Dermis blood vessel endothelial cell (primary cell): ENCODE measurements around the gene IGSF21. TPM values are rescaled to one million over a fixed set of nuclear protein-coding genes. Genes with fewer than 3 reads are reported as not detected.

Source experiments
- DNase-seq: peaks from one replicate; pipeline ENCODE4 v3.0.0; 2010
- total RNA-seq: library from RNA; depleted of rRNA; stranded (reverse); fragments of >200 nt; gene quantifications from 2 replicates; pipeline ENCODE4 v1.2.3, GENCODE V29; 2014

IGSF21 gene
- total RNA-seq, 1 donor from 2014 or later = not detected

DNA sequence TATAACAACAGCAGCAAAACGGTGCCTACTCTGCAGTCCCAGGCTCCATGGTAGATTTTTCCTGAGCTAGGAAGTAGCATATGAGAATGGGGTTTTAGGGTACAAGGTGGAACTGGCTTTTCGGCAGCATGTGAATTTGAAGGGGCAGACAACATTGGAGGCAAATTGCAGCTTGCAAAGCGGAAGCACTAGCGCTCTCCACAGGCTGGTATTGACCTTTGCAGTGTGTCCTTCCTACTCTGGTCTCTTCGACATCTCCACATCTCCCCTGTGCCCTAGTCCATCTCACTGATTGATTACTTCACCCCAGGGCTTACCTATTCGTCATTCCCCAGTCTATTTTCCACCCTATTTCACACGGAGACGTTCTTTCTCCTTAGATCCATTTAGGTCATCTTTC, 13.0 kb downstream of the IGSF21 start:
- DNase-seq = no peak

DNA sequence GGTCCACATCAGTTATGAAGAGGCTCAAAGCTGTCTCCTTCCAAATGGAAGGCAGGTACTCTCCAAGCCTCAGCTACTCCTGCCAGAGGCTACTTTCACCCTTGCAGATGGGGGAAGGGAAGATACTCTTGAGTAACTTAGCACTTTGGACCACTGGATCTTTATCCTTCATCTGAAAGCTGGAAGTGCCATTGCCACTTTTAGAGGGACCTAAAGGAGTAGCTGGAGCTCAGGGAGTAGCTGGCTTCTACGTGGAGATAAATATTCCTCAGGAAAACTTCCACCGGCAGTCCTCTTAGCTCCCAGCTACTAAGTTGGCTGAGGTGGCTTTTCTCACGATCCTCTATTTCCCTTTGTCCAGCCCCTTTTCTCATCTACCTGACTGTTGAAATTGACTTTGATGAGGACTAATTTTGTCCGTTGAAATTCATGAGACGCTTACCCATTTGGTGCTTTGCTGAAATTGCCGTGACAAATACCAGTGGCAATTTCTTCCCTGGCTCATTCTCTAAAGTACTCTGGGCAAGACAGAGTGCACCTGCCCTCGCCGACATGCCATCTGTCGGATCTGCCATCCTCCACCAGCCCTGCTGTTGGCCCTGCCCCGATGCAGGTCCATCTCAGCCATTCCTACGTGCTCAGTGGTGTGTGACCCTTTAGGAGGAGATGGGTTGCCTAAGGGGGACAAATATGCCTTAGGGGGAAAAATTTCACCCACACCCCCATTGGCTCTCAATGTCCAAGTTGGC, 13.6 kb downstream of the IGSF21 start:
- no peak for DNase-seq

DNA sequence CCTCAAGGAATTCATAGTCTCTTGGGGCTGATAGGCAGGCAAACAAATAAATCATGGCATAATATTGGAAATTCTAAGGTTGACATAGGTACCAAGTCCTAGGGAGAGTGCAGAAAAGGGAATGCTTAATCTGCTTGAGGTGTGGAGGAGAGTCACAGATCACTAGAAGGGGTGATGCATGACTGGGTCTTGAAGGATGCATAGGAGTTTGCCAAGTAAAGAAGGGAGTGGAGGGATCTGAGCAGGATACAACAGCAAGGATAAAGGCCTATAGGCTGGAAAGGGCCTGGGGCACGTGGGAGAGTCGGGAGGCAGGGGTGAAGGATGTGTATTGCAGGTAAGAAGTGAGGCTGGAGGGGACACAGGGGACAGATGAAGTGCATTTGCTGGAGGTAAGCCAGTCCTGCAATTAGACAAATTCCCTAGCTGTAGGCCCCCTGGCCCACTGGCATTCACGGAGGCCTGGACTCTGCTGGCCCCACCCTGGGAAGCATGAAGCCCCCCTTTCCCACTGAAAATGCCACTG, 15.9 kb downstream of the IGSF21 start:
- DNase-seq = no peak

DNA sequence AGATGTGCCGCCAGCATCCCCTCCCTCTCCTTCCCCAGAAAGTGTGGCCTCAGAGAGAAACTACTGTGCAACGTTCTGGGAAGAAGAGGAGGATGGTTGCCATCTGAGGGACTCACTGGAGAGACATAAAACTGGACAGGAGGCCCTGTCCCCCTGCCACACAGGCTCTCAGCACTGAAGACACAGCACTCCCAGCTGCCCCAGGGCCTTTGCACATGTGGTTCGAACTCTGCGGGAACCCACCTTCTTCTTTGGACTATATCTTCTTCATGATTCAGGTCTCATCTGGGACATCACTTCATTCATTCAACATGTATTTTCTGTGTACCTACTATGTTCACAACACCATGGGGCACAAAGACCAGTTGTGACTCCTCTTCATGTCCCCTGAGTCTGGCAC, 17.4 kb downstream of the IGSF21 start:
- DNase-seq = no peak

DNA sequence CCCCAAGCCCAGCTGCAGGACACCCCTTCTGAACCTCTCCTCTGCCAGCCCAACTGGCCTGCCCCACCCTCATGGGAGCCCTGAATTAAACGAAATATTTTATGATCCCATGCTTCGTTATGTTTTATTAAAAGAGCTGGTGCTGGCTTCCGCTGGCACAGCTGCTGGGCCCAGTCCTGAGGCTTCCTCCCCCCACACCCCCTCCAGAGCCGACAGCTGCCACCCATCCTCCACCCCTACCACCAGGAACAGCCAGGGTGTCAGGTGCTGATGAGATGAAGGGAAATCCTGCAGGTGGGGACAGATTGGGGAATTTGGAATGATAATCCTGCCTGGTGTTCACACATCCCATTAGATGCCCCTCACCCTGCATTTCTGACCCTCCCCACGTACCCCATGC, 19.0 kb downstream of the IGSF21 start:
- no peak for DNase-seq

DNA sequence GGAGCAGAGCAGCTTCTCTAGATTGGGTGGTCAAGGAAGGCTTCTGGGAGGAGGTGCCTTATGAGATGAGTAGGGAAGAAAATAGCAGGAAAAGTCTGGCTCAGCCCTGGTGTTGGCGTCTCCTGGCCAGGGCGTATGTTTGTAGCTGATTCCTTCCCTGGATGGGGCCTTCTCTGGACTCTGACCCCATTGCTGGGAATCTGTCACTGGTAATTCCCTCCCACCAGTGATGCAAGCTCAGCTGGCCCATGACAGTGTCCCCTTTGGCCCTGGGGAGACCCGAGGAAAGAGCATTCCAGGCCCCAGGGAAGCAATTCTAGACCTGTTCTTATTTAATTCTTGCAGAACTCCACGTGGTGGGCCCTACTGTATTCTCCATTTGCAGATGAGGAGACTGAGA, 20.7 kb downstream of the IGSF21 start:
- no peak for DNase-seq

DNA sequence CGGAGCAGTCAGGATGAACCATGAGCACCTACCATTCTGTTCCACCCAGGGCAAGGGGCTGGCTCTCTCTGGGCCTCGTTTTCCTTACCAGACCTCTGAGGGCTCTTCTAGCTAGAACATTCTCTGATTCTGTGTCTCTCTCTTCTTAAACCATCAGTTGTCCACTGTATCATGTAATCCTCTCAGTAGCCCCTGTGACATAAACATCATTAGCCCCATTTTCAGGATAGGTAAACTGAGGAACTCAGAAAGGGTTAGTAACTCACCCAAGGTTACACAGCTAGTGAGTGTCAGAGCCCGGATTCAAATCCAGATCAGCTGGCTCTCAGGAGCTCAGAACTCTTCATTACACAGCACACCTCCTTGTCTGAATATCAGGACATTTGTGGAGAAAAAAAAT, 22.8 kb downstream of the IGSF21 start:
- no peak for DNase-seq

DNA sequence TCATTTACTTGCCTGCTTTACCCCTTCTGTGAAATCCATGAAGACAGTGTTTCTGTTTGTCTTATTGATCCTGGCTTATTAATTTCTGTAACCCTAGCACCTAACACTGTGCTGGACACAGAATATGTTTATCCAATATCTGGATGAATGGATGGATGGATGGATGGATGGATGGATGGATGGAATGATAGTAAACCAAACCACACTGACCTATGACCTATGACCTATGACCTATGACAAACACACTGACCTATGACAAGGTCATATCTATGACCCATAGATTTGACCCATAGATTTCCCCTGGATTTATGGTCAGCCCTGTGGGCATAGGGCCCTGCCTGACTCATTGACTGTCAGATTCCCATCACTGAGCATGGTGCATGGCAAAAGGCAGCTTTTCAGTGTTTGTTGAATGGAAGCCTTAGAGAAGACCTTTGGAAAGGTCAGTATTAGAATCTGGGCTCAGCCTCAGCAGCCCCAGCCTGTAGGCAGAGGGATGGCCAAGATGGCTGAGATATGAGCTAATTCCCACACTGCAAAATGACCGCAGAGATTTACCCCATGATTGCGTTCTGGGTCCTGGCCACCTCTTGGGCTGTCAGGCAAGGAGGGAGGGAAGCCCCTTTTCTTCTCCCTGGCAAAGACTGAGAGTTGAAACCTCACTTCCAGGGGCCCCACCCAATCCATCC, 24.6 kb downstream of the IGSF21 start:
- no peak for DNase-seq

DNA sequence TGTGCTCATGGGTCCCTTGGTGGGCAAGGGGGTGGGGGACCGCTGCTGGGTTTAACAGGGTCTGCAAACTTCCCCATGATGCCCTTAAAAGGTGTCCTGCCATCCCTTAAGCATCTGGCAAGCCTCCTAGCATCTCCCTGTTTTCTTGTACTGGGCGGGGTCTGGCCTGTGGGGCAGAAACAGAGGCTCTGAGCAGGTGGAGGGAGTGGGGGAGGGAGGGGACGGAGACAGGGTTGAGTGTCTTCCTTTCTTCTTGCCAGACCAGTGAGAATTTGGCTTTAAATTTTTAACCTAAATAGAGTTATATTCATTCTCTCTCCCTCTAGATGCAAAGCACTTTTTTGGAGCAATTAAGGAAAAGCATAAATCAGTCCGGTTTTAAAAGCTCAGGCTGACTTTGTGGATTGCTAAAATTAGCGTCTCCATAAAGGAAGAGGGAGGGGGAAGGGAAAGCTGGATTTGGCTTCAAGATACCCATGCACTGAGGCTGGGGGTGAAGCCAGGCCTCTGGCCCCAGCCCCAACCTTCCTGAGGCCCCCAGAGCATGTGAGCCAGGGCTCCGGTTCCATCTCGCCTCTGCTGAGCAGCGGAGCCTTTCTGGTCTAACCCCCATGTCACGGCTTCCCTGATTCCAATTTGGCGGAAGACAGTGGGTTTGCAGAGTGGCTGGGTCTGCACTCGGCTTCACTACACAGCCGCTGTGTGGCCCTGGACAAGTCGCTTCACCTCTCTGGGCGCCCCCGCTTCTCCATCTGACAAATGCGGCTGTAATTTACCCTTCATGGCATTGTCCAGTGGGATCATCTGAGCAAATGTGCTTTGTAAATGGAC, 25.3 kb downstream of the IGSF21 start:
- DNase-seq = no peak

DNA sequence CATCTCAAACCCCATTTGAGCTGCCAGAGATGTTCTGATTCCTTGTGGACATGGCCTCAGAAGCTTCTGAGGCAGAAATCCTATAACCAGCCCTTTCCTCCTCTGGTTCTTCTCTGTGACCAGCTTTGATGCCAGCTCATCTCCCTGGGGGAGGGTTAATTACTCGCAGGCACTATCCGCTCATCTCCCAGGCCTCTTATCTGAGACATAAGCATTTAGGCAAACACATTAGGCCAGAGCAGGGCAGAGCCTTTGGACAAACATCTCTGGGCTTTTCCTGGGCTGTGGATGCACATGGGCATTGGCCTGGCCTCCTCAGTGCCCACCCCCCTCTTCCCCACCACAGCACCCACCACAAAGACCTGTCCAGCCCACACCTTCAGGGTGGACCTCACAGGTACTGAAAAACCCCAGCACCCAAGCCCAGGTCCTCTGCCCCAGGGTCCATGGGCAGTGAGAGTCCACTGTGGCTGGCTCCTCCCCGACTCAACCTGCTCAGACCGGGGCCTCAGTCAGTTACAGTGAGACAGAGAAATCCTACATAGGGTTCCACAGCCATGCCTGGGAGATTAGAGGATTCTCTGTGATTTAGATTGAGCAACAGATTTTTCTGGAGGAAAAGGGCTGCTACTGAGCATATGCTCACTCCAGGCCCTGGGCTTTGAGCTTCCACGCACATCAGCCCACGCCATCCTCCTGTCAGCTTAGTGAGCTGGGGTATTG, 26.9 kb downstream of the IGSF21 start:
- DNase-seq = no peak

DNA sequence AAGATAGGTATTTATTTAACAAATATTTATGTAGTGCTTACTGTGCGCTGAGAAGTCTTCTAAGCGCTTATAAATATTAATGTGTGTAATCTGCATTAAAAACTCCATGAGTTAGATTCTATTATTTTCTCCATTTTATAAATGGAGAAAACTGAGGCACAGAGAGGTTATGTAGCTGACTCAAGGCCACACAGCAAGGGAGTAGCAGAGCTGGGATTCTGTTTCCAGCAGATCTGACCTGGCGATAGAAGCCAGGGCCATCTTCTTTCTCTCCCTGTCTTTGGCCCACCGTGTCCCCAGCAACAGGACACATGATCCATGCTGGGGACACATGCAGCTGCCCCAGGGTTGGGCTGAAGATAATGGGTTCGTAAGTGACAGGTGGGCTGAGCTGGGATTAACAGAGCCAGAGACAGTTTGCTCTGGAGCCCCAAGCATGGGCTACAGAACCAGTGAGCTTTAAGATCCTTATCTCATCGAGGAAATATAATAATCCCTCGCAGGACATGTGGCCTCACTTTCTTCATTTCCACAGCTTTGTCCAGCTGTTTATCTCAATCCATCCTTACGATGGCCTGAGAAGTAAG, 30.3 kb downstream of the IGSF21 start:
- no peak for DNase-seq

DNA sequence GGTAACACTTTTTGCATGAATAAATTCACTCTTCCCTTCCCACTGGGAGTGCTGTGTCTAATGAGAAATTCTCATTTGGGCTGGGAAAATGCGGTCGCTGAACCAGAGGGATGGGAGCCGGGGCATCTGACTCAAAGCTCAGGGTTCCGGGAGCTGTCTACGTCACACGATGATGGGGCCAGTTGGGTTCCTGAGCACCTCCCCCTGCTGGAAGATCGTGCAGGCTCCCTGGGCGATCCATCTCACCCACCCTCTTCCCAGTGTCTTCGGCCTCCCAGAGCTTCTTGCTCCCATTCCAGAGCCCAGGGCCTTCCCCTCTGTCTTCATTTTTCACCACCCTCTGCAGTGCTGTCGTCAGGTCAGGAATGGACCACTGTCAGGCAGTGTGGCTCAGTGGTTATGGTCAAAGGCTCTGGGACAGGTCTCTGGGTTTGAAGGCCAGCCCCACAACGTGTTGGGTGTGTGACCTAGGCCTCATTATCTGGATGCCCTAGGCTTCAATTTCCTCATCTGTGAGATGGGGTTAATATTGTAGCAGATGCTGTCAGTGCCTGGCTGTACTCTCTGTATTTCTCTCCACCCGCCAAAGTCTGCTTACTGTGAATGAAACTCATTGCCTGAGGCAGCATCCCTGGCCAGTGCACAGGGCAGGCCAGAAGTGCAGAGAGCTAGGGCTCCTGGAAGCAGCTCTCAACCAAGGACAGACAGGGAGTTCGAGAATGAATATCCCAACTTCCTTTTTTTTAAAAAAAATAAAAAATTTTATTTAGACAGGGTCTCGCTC, 31.8 kb downstream of the IGSF21 start:
- DNase-seq = no peak

DNA sequence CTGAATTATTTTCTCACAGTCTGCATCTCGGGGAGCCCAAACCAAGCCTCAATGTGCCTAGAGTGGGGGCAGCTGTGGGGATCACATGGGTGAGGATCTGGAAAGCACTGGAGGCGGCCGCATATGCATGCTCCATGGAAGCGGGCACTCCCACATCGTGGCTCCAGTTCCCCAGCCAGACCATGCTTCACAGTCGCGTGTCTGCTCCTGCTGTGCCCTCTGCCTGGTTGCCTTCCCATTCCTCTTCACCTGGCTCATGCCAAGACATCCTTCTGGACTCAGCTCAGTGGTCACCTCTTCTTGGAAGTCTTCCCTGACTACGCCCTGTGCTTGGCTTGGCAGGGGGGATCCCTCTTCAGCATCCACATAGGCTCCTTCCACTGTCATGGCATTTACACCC, 32.8 kb downstream of the IGSF21 start:
- DNase-seq = no peak

DNA sequence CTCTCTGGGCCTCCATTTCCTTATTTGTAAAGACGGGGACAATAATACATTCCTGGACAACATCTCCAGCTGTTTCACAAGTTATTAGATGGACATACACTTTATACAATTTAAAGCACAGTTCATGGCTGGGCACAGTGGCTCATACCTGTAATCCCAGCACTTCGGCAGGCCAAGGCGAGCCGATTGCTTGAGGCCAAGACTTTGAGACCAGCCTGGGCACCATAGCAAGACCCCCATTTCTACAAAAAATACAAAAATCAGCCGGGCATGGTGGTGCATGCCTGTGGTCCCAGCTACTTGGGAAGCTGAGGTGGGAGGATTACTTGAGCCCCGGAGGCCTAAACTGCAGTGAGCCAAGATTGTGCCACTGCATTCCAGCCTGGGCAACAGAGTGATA, 34.1 kb downstream of the IGSF21 start:
- DNase-seq = no peak

DNA sequence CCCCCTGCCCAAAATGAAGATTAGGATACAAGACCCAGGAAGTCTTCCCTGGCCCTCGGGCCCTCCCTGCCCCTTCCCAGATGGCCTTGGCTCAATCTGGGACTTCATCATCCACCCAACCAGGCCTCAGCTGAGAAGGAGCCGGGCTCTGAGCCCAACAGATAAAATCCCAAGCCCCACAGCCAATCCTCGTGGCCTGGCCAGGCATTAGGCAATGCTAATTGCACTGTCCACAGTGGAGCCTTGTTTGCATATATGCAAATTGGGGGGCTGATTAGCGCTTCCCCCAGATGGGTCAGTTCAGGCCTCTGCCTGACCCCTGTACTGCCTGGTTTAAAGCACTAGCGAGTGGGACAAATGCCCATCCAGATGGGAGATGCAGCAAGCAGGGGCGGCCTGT, 34.9 kb downstream of the IGSF21 start:
- no peak for DNase-seq

DNA sequence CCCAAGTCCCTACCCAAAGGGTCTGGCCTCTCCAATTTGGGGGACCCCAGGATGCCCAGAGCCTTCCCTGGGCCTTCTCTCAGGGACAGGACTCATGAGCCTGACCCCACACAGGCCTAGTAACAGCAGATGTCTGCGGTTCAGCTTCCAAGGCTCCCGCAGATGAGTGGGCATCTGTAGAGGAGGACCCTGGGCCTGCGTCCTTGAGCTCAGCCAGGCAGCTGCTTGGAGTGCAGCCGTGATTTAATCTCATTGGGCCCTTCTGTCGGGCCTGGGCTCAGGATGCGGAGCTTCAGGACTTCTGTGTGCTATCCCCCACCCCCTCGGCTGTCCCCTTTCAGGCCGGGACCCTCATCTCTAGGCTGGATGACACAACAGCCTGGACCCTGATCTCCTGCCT, 35.4 kb downstream of the IGSF21 start:
- DNase-seq = no peak

DNA sequence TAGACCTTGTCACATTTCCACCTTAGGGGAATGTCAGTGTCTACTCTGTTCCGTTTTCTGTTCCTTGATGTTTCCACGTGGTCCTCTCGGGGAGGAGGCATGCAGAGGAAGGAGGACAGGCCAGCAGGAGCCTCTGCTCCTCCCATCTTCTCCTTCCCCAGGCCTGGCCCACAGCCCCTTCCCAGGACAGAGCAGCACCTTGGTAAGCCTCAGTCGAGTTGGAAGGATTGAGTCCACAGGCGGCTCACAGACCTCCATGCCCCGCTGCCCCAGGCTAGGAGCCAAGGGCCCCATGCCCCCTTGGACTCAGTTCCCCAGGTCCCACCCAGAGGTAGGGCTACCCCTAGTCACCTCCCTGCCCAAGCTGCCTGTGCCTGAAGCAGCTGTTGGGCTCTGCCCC, 36.5 kb downstream of the IGSF21 start:
- no peak for DNase-seq

DNA sequence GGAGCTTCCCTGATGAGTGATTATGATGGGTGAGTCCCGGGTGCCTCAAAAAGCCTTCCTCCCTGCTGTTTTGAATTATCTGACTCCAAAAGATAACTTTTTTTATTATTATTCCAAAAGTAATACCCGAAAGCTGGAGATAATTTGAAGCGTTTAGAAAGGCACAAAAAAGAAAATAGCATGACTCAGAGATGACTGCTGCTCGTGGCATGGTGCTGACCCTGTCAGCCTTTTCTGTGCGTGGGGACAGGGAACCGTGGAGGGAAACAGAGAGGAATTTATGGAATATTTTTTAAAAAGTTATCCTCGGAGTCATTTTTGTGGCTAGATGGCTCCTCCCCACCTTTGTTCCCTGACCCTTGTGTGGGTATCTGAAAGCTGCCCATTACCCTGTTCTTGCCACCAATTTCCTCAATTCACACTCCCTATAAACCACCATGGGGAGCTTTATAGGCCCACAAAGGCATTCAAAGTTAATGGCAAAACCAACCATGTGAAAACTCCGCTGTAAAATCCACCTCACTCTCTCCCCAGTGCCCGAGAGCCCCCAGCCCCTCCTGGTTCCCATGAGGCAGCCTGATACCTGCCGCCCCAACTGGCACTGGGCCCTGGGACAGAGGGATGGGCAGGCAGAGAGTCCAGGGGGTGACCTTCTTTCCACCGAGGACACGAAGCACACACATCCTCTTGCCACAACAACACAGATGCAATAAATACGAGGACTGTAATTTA, 37.5 kb downstream of the IGSF21 start:
- DNase-seq = no peak

DNA sequence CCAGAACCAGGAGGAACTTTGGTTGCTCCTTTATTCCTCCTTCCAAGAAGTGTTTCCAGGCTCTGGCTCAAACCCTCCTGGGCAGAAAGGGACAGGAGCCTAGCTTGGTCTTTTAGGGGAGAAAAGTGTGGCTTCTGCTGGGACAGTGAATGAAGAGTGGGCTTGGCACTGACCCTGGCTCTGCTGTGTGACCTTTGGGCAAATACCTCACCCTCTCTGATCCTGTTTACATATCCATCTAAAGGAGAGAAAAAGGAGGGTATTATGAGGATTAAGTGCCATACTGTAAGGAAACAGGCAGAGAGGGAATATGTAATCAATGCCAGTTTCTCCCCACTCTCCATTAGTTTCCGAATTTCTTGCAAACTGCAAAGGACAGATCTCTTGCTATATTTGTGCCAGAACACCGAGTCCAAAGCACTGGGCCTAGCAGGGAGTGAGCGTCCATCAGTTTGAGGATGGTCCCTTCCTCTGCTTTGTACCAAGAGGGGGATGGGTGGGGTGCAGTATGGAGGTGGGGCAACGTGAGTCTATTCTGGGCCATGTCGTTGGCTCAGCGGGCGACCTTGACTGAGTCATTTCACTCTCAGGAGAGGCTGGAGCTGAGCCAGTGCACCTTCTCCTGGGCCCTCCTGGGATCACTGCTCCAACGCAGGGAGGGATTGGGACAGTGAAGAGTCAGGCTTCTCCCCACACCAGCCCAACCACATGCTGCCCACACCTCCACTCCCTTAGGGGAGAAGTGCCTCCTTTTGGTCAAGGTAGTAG, 38.4 kb downstream of the IGSF21 start:
- DNase-seq = no peak

DNA sequence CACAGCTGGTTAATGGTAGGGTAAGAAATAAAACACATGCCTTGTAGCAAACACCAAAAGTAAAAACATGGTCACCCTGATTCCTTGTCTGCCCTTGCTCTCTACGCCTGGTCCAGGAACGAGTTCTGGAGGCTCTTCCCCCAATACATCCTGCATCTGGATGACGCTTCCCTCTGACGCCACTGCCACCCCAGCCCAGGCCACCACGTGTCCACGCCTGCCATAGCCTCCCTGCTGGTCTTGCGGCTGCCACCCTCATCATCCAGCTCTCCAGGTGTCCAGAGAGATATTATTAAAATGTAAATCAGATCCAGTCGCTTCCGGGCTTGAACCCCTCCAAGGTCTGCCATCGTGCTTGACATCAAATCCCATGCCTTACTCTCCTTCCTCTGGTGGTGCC, 39.3 kb downstream of the IGSF21 start:
- DNase-seq = no peak
